Neutrophil (primary cell): ENCODE data around the gene HPS5.

Experiments
- H3K27ac ChIP-seq: fragments of 200-600 bp; sonication (generic); 2 replicates; pipeline ENCODE4 v1.5.1; 2016; ENCODE audit warnings: mild to moderate bottlenecking, moderate library complexity
- H3K27me3 ChIP-seq: fragments of 200-600 bp; sonication (generic); 2 replicates; pipeline ENCODE4 v1.6.0; 2016; ENCODE audit warnings: mild to moderate bottlenecking
- H3K36me3 ChIP-seq: fragments of 200-600 bp; sonication (generic); 2 replicates; pipeline ENCODE4 v1.5.1; 2017
- H3K4me1 ChIP-seq, 2 experiments: fragments of 200-600 bp in 1 of 2; sonication (generic) in 1 of 2; 1 replicate in 1 of 2; 2 replicates in 1 of 2; pipeline versions ENCODE4 v1.5.1 to v1.6.1; 2013 to 2016; ENCODE audit warnings: low read depth in 1 of 2, low read length in 1 of 2, mild to moderate bottlenecking in 1 of 2, moderate library complexity in 1 of 2; ENCODE audit not compliant: control insufficient read depth in 1 of 2, insufficient read depth in 1 of 2
- H3K4me3 ChIP-seq, 2 experiments: fragments of 200-600 bp in 1 of 2; sonication (generic) in 1 of 2; 1 replicate in 1 of 2; 2 replicates in 1 of 2; pipeline ENCODE4 v1.5.1; 2013 to 2016; ENCODE audit warnings: low read depth in 1 of 2, low read length in 1 of 2, mild to moderate bottlenecking in 1 of 2, moderate library complexity in 1 of 2
- H3K9me3 ChIP-seq: fragments of 200-600 bp; sonication (generic); 2 replicates; pipeline ENCODE4 v1.5.1; 2016
- CTCF ChIP-seq: fragments of 200-600 bp; sonication (generic); IDR thresholded peaks from 2 replicates; pipeline ENCODE4 v1.5.1; 2016; ENCODE audit warnings: antibody characterized with exemption

Gene HPS5

GRCh38 chr11:18352581-18352980 is 30.6 kb upstream of the HPS5 start:
- H3K9me3 ChIP-seq: no peaks in the 10 kb centered on the region
- no peaks in the 10 kb centered on the region for H3K4me1 ChIP-seq
- H3K27ac ChIP-seq: no peak overlapping the region
- no peaks in the 10 kb centered on the region for H3K27me3 ChIP-seq
- no peak overlapping the region for H3K4me3 ChIP-seq
- no peak for TF ChIP-seq CTCF
- H3K36me3 ChIP-seq: peaks cover 58% of the 10 kb centered on the region

- Histone ChIP-seq H3K4me1 (no peaks in the 10 kb centered on the region), H3K4me3 (no peak overlapping the region), H3K36me3 (peaks cover 78% of the 10 kb centered on the region), H3K9me3 (no peaks in the 10 kb centered on the region), H3K27ac (no peak overlapping the region), H3K27me3 (no peaks in the 10 kb centered on the region)
- TF ChIP-seq CTCF: no peak
Observed at GRCh38 chr11:18347471-18348125, 25.7 kb upstream of the HPS5 start.

- Histone ChIP-seq H3K27ac (no peak overlapping the region), H3K27me3 (no peaks in the 10 kb centered on the region), H3K4me1 (no peaks in the 10 kb centered on the region), H3K36me3 (peaks cover 56% of the 10 kb centered on the region), H3K9me3 (no peaks in the 10 kb centered on the region), H3K4me3 (no peak overlapping the region)
- no peak for TF ChIP-seq CTCF
Observed at GRCh38 chr11:18332891-18333290, 11.0 kb upstream of the HPS5 start.

GRCh38 chr11:18332302-18332701 is 10.4 kb upstream of the HPS5 start:
- no peak for TF ChIP-seq CTCF
- H3K4me3 ChIP-seq: no peak overlapping the region
- no peaks in the 10 kb centered on the region for H3K9me3 ChIP-seq
- H3K36me3 ChIP-seq: peaks cover 51% of the 10 kb centered on the region
- no peak overlapping the region for H3K27ac ChIP-seq
- H3K27me3 ChIP-seq: no peaks in the 10 kb centered on the region
- no peaks in the 10 kb centered on the region for H3K4me1 ChIP-seq

GRCh38 chr11:18330921-18331320 is 9.0 kb upstream of the HPS5 start:
- no peak overlapping the region for H3K4me3 ChIP-seq
- peaks cover 40% of the 10 kb centered on the region for H3K36me3 ChIP-seq
- no peaks in the 10 kb centered on the region for H3K27me3 ChIP-seq
- H3K27ac ChIP-seq: no peak overlapping the region
- TF ChIP-seq CTCF: no peak
- no peaks in the 10 kb centered on the region for H3K9me3 ChIP-seq
- no peaks in the 10 kb centered on the region for H3K4me1 ChIP-seq
